ELF-1 (cell line): ENCODE data around the gene PEBP1.
"Not testable (repeated sequence)": the region's sequence is repeated elsewhere in the genome, so short reads cannot be mapped to it uniquely, and the experiment has no call there.

Experiments used
- DNase-seq: peaks from one replicate; pipeline ENCODE4 v3.0.0-alpha.2; 2016; ENCODE audit warnings: low read depth, low spot score

The PEBP1 gene

GRCh38 chr12:118135788-118136558, at the start of gene PEBP1:
Gene PEBP1, plus strand, starts transcription at chr12:118136124. Its CDS starts 86 bp downstream, at chr12:118136210.
- peak; percentile 92 for DNase-seq

DNA sequence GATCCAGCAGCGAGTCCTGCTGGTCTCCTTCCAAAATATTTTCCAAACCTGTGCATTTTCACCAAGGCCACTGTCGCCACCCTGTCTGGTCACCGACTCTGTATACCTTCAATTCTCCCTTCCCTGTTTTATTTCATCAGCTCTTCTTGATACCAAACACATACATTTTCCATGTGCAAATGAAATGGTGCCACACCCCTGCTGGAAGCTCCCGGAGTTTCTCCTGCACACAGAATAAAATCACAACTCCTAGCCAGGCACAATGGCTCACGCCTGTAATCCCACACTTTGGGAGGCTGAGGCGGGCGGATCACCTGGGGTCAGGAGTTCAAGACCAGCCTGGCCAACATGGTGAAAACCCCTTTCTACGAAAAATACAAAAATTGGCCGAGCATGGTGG, 46.1 kb upstream of the PEBP1 start:
- DNase-seq: no peak

DNA sequence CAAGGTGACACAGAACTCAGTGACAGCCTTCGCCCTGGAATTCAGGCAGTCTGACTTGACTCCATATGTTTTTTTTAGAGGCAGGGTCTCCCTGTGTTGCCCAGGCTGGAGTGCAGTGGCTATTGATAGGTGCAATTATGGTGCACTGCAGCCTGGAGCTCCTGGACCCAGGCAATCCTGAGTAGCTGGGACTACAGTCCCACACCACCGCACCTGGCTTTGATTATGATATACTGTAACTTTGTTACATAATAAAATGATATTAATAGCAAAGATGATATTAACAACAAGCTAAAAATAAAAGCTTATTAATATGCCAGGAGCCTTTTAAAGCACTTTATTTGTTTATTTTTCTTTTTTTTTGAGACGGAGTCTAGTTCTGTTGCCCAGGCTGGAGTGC, 41.9 kb upstream of the PEBP1 start:
- DNase-seq: no peak

DNA sequence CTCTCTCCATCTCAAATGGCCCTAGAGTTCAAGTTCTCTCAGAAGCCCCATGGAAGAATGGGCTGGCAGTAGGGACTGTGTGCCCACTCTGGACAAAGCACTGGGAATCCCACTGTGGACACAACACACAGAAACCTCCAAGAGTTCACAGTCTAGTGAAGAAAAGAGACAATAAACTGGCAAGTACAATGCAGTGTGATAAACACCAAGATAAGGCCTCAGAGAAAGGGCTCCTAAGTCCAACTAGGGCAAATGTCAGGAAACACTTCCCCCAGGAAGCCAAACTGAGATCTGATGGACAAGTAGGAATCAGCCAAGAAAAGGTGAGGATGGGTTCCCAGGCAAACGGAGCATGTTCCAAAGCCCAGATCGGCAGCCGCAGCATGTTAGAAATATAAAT, 37.5 kb upstream of the PEBP1 start:
- DNase-seq: no peak

GRCh38 chr12:118098911-118099671, 36.8 kb upstream of the PEBP1 start:
- no peak for DNase-seq

- DNase-seq: no peak
These were observed 34.9 kb upstream of the PEBP1 start for GRCh38 chr12:118101051-118101450.

DNA sequence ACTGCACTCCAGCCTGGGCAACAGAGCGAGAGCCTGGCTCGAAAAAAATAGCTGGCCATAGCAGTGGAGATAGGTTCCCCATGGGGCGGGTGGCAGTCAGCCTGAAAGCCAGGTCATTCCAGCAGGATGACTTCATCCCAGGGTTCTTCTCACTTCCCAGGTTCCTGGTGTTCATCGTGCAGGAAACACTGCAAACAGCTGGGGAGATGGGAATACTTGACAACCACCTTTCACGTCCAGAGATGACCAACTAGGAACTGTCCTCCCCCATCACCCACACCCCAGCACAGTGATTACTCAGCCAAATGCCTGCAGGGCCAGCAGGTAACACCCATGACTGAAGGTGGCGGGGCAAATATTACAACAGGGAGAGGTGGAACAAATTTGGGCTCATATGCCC, 33.9 kb upstream of the PEBP1 start:
- peak; percentile 71 for DNase-seq

DNA sequence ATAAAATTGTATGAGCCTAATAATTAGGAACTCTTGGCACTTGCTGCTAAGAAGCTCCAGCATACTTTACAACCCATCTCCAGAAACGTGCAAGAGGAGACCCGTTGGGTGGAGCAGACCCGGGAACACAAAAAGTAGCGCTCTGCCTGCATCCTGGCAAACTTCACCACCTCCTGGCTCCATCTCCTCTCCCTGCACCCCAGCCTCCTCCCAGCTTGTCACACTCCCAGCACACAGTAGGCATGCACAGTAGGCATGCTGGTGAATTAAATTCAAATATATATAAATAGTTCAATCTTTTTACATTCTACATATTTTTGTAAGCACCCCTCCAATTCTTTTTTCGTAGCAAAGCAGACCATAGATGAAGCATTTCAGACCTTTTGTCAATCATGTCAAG, 33.3 kb upstream of the PEBP1 start:
- no peak for DNase-seq

- DNase-seq: no peak
These were observed 32.7 kb upstream of the PEBP1 start for GRCh38 chr12:118103201-118103600.

DNA sequence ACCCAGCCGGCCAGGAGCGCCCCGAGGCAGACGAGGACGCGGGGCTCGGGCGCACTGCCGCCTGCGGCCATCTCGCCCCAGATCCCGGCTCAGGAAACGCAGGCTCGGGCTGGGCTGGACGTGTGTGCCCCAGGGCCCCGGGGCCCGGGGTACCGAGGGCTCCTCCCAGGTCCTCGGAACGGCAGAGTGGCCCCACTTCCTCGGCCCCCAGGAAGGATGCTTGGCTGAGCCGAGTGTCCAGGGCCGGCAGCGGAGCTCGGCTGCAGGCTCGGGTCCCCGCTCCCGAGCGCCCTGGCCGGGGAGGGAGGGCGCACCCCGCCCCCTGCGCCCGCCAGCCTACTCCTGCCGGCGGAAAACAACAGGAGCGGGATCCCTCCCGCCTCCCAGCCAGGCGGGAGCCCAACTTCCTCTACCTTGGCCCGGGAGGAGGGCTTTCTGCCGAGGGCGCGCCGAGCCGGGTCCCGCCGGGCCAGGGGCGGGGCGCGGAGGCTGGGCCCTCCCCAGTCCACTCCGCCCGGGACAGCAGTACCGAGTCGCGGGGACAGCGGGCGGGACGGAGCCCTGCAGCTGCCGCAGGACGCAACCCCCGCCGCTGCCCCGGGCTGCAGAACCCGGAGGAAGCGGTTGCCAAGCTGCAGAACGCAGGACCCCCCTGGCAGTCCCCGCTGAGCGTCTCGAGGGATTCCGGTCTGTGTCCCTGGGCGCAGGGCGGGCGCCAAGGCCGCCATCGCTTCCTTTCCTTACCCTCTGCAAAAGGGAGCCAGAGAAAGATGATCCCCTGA, 32.1 kb upstream of the PEBP1 start, which contains the start of gene VSIG10:
Gene VSIG10 (minus strand): TSS at position 411 of the 782 bp plus-strand sequence. CDS start 340 bp downstream, at position 71.
- DNase-seq: peak; percentile 88

- peak; percentile 60 for DNase-seq
These were observed 28.9 kb upstream of the PEBP1 start for GRCh38 chr12:118107011-118107410.

GRCh38 chr12:118107694-118108093, 28.2 kb upstream of the PEBP1 start:
- DNase-seq: no peak

DNA sequence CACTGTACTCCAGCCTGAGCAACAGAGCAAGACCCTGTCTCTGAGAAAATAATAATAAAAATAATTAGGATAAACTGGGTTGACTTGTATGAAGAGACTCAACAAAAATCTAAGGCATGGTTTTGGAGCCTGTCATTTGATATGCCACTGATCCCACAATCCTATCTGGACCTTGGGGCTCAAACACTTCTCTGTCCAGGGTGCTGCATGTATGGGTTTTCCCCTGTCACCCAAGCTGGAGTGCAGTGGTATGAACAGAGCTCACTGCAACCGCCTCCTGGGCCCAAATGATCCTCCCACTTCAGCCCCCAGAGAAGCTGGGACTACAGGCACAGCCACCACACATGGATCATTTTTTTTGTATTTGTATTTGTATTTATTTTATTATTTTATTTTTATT, 26.8 kb upstream of the PEBP1 start:
- DNase-seq: no peak

DNA sequence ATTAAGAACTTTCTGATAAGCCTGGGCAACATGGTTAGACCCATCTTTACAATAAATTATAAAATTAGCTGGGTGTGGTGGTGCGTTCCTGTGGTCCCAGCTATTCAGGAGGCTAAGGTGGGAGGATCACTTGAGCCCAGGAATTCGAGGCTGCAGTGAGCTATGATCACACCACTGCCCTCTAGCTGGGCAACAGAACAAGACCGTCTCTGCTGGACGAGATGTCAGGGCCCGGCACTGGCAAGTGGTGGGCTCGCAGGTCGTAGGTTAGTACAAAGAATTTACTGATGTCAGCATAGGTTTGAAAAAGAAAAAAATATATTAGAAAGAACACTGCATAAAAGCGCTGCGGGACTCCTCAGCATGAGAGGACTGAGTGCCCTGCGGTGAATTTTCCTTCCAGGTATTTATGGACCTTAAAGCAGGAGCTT, 16.5 kb upstream of the PEBP1 start:
- DNase-seq: peak; percentile 81

- peak; percentile 90 for DNase-seq
These were observed 15.2 kb upstream of the PEBP1 start for GRCh38 chr12:118120579-118121363.

DNA sequence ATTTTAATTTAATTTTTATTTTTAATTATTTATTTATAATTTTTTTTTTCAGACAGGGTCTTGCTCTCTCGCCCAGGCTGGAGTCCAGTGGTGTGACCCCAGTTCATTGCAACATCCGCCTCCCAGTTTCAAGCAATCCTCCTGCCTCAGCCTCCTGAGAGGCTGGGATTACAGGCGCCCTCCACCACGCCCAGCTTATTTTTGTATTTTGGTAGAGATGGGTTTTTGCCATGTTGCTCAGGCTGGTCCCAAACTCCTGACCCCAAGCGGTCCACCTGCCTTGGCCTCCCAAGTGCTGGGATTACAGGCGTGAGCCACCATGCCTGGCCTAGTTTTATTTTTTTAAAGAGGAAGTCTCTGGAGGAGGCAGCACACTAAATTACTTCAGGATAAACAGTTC, 13.7 kb upstream of the PEBP1 start:
- DNase-seq: no peak

DNA sequence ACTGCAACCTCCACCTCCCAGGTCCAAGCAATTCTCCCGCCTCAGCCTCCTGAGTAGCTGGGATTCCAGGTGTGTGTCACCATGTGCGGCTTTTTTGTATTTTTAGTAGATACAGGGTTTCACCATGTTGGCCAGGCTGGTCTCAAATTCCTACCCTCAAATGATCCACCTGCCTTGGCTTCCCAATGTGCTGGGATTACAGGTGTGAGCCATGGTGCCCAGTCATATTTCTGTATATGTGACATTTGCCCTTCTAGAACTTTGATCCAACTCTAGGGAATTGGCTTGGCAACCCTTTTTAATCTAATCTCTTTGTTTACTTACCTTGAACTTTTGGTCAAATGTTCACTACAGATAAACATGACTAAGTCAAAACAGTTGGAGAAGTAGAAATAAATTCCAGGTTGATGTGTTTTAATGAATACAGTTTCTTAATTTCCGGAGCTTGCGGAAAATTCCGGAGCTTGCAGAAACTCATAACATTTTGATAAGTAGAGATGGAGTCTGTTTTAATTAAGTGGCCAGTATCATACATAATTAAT, 11.5 kb upstream of the PEBP1 start:
- no peak for DNase-seq

GRCh38 chr12:118125743-118126118, 10.2 kb upstream of the PEBP1 start:
- no peak for DNase-seq

- DNase-seq: no peak
These were observed 9.7 kb upstream of the PEBP1 start for GRCh38 chr12:118126119-118126757.

DNA sequence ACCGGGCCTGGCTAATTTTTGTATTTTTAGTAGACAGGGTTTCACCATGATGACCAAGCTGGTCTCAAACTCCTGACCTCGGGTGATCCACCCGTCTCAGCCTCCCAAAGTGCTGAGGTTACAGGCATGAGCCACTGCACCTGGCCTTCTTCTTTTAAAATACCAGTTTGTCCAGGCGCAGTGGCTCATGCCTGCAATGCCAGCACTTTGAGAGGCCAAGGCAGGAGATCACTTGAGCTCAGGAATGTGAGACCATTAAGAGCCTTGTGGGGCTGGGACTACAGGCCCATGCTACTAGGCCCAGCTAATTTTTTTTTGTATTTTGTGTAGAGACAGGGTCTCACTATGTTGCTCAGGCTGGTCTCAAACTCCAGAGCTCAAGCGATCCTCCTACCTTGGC, 8.1 kb upstream of the PEBP1 start:
- no peak for DNase-seq

DNA sequence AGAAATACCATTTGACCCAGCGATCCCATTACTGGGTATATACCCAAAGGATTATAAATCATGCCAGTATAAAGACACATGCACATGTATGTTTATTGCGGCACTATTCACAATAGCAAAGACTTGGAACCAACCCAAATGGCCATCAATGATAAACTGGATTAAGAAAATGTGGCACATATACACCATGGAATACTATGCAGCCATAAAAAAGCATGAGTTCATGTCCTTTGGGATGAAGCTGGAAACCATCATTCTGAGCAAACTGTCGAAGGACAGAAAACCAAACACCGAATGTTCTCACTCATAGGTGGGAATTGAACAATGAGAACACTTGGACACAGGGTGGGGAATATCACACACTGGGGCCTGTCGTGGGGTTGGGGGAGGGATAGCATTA, 6.5 kb upstream of the PEBP1 start:
- not testable (repeated sequence) for DNase-seq
